Measurements from ENCODE around the gene SCCPDH.

The SCCPDH gene

DNA sequence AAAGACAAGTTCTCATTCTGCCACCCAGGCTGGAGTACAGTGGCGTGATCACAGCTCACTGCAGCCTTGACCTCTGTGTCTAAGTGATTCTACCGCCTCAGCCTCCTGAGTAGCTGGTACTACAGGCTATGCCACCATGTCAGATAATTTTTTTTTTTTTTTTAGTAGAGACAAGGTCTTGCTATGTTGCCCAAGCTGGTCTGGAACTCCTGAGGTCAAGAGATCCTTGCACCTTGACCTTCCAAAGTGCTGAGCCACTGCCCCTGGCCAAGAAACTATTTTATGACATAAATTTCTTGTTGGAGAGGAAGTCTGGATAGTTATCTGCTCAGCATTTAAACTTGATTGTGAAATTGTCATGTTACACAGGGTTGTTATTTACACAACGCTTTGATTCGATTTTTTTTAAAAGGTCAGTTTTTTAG is 2.1 kb downstream of the SCCPDH start:
- Histone ChIP-seq H3K9me2 (replicated peaks; ENCODE audit: control insufficient read depth, low read length) (no peaks in the 10 kb centered on the region), H3K4me1 (ENCODE audit: control insufficient read depth, low read length) (peaks cover 19% of the 10 kb centered on the region), H3K27me3 (ENCODE audit: control insufficient read depth, low read length) (no peaks in the 10 kb centered on the region), H3F3A (ENCODE audit: control insufficient read depth, insufficient read depth) (peaks cover 5% of the 10 kb centered on the region; the same call in 1 of the 2 replicates), H4K20me1 (ENCODE audit: control insufficient read depth, insufficient read depth, low read depth, low read length) (no peaks in the 10 kb centered on the region), H3K27ac (ENCODE audit: low read depth, low read length) (no peak overlapping the region), H3K4me2 (ENCODE audit: low read length) (no peak overlapping the region), H3K4me3 (ENCODE audit: low read length) (0 out of 2 replicates have a peak overlapping the region, but pooled peaks have one; percentile 87), H3K9me3 (ENCODE audit: control insufficient read depth, insufficient read depth, low read length) (peaks cover 4% of the 10 kb centered on the region; the same call in 1 of the 2 replicates), H3K79me2 (ENCODE audit: control insufficient read depth, low read length) (peaks cover 35% of the 10 kb centered on the region), H3K36me3 (ENCODE audit: control insufficient read depth, low read length) (peaks cover 51% of the 10 kb centered on the region)
- TF ChIP-seq, protein P1, sequence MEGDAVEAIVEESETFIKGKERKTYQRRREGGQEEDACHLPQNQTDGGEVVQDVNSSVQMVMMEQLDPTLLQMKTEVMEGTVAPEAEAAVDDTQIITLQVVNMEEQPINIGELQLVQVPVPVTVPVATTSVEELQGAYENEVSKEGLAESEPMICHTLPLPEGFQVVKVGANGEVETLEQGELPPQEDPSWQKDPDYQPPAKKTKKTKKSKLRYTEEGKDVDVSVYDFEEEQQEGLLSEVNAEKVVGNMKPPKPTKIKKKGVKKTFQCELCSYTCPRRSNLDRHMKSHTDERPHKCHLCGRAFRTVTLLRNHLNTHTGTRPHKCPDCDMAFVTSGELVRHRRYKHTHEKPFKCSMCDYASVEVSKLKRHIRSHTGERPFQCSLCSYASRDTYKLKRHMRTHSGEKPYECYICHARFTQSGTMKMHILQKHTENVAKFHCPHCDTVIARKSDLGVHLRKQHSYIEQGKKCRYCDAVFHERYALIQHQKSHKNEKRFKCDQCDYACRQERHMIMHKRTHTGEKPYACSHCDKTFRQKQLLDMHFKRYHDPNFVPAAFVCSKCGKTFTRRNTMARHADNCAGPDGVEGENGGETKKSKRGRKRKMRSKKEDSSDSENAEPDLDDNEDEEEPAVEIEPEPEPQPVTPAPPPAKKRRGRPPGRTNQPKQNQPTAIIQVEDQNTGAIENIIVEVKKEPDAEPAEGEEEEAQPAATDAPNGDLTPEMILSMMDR (IDR thresholded peaks at IDR 0.05; ENCODE audit: low read depth, low read length, poor library complexity, severe bottlenecking) = no peak
- TF ChIP-seq EZH2phosphoT487 (IDR thresholded peaks at IDR 0.05; ENCODE audit: borderline replicate concordance, low read length) = no peak

DNA sequence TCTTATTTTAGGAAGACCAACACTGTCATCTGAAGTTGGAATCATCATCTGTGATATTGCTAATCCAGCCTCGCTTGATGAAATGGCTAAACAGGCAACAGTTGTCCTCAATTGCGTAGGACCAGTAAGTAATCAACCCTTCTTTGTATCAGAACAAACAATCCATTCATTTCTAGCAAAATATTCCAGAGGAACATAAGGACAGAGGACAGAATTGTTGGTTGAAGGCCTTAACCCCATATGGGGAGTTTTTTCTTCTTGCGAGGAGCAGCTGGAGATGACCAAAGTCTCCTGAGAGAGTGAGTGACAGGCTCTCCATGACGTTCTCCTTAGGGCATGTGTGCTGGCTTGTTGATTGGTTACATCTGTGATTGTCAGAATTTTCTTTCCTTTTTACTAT is 2.7 kb downstream of the SCCPDH start:
- Histone ChIP-seq H3K9me2 (replicated peaks; ENCODE audit: control insufficient read depth, low read length) (no peaks in the 10 kb centered on the region), H3K9me3 (ENCODE audit: control insufficient read depth, insufficient read depth, low read length) (peaks cover 4% of the 10 kb centered on the region; the same call in 1 of the 2 replicates), H3K27ac (ENCODE audit: low read depth, low read length) (no peak overlapping the region), H3K4me2 (ENCODE audit: low read length) (no peak overlapping the region), H3K4me1 (ENCODE audit: control insufficient read depth, low read length) (peaks cover 19% of the 10 kb centered on the region), H3K36me3 (ENCODE audit: control insufficient read depth, low read length) (peaks cover 57% of the 10 kb centered on the region), H4K20me1 (ENCODE audit: control insufficient read depth, insufficient read depth, low read depth, low read length) (no peaks in the 10 kb centered on the region), H3K79me2 (ENCODE audit: control insufficient read depth, low read length) (peaks cover 35% of the 10 kb centered on the region), H3K27me3 (ENCODE audit: control insufficient read depth, low read length) (no peaks in the 10 kb centered on the region), H3K4me3 (ENCODE audit: low read length) (no peak overlapping the region), H3F3A (ENCODE audit: control insufficient read depth, insufficient read depth) (peaks cover 5% of the 10 kb centered on the region; the same call in 1 of the 2 replicates)
- TF ChIP-seq EZH2phosphoT487 (IDR thresholded peaks at IDR 0.05; ENCODE audit: borderline replicate concordance, low read length) = no peak
- TF ChIP-seq, protein P1 (IDR thresholded peaks at IDR 0.05; ENCODE audit: low read depth, low read length, poor library complexity, severe bottlenecking) = no peak

DNA sequence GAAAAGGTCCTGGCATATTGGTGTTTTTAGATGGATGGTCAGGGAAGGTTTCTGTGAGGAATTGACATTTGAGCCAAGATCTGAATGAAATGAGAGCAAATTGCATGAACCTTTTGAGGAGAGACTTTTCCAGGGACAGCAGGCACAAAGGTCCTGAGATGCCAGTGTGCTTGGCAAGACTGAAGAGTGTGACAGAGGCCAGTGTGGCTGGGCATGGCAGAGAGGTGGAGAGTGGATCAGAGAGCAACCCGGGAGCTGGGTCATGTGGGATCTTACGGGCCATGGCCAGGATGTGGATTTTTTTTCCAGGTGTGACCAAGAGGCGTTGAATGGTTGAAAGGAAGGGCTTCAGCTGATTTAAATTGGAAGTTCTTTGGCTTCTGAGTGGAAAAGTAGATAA is 3.4 kb downstream of the SCCPDH start:
- peaks cover 19% of the 10 kb centered on the region for H3K4me1 ChIP-seq (ENCODE audit: control insufficient read depth, low read length)
- no peaks in the 10 kb centered on the region for H4K20me1 ChIP-seq (ENCODE audit: control insufficient read depth, insufficient read depth, low read depth, low read length)
- no peak for TF ChIP-seq EZH2phosphoT487 (IDR thresholded peaks at IDR 0.05; ENCODE audit: borderline replicate concordance, low read length)
- TF ChIP-seq, protein P1 (IDR thresholded peaks at IDR 0.05; ENCODE audit: low read depth, low read length, poor library complexity, severe bottlenecking) = no peak
- peaks cover 35% of the 10 kb centered on the region for H3K79me2 ChIP-seq (ENCODE audit: control insufficient read depth, low read length)
- H3K4me3 ChIP-seq (ENCODE audit: low read length) = no peak overlapping the region
- peaks cover 3% of the 10 kb centered on the region; the same call in 1 of the 2 replicates for H3K9me3 ChIP-seq (ENCODE audit: control insufficient read depth, insufficient read depth, low read length)
- no peaks in the 10 kb centered on the region for H3K9me2 ChIP-seq (replicated peaks; ENCODE audit: control insufficient read depth, low read length)
- H3K27ac ChIP-seq (ENCODE audit: low read depth, low read length) = no peak overlapping the region
- H3F3A ChIP-seq (ENCODE audit: control insufficient read depth, insufficient read depth) = peaks cover 5% of the 10 kb centered on the region; the same call in 1 of the 2 replicates
- peaks cover 64% of the 10 kb centered on the region for H3K36me3 ChIP-seq (ENCODE audit: control insufficient read depth, low read length)
- no peak overlapping the region for H3K4me2 ChIP-seq (ENCODE audit: low read length)
- no peaks in the 10 kb centered on the region for H3K27me3 ChIP-seq (ENCODE audit: control insufficient read depth, low read length)
